ENCODE data around the gene HLA-DRB1.
"Not testable (repeated sequence)": the region's sequence is repeated elsewhere in the genome, so short reads cannot be mapped to it uniquely, and the experiment has no call there.

Gene HLA-DRB1

DNA sequence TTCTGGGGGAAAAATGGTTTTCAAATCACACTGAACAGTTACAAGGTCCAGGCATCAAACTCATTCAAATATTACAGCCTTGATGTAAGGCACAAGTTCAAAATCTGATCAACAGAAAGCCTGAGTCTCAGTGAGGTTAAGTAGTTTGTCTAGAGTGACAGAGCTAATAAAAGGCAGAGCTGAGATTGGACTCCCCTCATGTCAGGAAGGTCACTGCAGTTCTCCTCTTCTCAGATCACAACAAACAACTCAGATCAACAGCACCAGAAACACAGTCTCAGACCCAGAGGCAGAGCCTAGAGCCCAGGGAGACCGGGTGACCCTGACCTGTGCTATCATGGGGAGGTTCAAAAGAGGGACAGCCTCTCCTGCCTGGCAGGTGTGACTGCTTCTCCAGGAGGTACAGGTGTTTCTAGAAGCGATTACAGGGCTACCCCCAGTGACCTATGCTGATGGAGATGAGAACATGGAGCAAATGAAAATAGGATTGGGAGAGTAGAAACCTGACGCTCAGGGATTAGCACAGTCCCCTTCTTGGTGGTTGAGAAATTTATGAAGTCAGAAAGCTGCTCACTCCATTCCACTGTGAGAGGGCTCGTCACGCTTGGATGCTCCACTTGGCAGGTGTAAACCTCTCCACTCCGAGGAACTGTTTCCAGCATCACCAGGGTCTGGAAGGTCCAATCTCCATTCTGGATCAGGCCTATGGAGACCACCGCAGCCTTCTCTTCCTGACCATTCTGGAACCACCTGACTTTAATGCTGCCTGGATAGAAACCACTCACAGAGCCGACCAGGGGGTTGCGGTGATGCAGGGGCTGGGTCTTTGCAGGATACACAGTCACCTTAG is 35.3 kb downstream of the HLA-DRB1 start:
- no peak for DNase-seq

DNA sequence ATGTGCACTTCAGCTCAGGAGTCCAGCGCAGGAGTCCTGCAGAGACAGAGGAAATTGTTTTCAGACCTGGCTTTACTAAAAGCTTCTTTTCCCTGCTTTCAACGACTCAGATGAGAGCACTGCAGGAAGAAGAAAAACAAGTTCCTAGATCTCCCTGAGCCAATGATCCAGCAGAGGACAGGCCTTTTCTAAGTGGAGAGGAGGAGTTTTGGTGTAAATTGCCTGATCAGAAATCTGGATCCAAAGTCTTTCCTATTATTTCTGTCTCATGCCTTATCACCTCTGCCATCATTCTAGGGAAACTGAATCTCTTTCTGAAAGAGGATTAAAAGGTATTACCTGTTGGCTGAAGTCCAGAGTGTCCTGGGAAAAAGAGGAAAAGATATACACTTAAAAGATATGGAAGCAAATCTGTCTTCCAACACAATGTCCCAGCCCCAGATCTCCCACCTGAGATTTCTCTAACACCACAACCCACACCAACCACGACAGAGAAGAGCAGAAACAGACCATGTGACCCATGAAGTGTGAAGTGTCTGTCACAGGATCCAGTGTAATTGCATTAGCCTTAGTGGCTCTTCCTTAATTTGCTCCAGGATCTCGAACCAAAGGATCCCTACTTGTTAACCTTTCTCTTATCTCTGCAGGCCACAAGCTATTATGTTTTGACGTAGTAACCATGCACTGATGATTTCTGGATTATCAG is 36.5 kb downstream of the HLA-DRB1 start:
- no peak for DNase-seq

DNA sequence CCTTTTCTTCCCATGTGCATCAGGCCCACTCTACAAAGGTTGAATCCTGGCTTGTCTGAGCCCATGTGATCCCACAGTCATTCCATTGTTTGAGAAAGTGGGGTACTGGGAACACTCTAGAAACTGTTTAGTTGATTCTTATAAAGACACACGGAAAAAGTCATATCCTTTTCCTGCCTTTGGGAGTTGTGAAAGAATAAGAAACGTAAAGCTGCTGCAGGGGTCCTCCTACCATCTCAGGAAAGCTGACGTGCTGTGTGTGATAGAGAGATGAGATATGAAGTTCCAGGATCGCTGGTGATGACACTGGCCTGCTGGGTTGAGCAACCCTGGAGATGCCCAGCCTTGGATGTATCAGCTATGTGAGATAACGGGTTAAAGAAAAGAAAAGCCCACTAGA is 38.2 kb downstream of the HLA-DRB1 start:
- DNase-seq, result no peak

DNA sequence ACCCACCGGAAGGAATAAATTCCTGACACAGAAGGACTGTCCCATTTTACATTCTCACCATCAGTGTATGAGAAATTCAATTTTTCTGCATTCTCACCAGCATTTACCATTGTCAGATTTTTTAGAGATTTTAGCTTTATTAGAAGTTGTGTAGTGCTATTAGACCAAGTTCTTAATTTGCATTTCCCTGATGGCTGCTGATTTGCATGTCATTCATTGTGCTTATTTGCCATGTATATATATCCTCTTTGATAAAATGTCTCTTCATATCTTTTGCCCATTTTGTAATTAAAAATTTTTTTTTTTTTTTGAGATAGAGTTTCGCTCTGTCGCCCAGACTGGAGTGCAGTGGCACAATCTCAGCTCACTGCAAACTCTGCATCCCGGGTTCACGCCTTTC is 49.8 kb downstream of the HLA-DRB1 start:
- DNase-seq, result no peak

DNA sequence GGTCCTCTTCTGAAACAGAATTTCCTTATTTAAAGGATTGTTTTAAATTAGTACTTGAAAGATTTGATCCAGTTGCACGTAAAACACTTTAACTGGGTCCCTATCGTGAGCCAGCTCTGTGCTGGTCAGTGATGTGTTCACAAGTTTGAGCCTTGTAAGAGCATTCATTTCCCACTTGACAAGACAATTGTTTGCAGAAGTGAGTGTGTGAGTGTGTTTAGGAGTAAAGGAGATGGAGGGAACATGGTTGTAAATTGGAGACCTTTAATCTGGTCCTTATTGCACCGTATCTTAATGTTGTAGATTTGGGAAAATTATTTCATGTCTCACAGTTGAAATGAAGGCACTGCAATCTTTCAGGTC is 59.2 kb downstream of the HLA-DRB1 start:
- not testable (repeated sequence) for DNase-seq

DNA sequence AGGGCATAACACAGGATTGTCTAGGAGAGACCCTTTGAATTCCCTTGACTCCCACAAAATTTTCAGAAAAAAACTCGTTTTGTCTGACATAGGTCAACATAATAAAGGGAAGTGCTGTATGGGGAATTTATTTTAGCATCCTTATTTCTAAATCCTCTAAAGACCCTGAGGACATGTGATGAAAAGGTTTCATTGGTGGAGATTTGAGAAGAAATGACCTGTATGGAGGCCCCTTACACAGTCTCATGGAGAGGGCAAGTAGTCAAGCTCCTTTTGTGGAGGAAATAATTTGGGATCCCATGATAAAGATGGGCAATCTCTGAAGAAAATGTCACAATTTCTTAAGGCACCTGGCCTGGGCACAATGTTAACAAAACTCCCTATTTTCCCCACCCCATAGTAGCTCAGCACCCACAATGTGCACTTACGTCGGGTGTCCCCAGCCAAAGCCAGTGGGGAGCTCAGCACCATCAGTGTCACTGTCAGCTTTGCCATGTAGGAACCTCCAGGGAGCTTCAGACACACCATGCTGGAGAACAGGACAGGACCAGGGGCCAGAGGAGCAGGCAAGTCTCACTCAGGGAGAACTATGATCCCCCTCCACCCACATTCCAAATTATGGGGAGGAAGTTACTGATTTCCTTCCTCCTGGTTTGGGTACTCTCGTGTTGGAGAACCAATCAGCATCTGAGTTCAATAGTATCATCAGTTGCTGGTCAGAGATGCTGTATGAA is 59.8 kb downstream of the HLA-DRB1 start, which contains the start of gene HLA-DRB5:
TSS of gene HLA-DRB5 (minus strand) at position 591 of the 734 bp plus-strand sequence. CDS start at position 528, 63 bp downstream.
- DNase-seq, result no peak

Measured in NCI-H1092 treated with DMSO at 0.1 percent for 48 hours (cell line).